GM18508 (cell line): ENCODE data around the gene ADARB2.
"Not testable (repeated sequence)": the region's sequence is repeated elsewhere in the genome, so short reads cannot be mapped to it uniquely, and the experiment has no call there.

Experiments
- ATAC-seq: cut with Tn5 transposase; IDR thresholded peaks from one replicate; pipeline ENCODE4 v1.9.1; 2021; ENCODE audit warnings: moderate number of reproducible peaks; ENCODE audit not compliant: insufficient read depth, unreplicated experiment

Gene ADARB2

DNA sequence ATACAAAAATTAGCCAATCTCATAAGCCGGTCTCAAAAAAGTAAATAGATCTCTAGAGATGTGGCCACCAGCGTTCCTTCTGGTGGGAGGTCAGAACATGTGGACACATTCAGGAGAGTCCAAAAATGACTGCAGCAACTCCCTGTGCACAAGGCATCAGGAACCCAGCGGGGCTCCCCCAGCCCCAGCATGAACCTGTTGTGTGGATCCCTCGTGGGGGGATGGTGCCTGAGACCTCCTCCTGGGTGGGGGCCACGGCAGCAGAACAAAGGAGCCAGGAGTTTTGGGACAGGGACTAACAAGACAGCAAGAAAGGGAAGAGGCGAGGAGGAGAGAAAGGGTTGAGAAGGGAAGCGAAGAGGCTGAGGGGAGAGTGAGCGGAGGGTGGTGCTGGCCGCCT, 559.4 kb downstream of the ADARB2 start:
- no peak for ATAC-seq

DNA sequence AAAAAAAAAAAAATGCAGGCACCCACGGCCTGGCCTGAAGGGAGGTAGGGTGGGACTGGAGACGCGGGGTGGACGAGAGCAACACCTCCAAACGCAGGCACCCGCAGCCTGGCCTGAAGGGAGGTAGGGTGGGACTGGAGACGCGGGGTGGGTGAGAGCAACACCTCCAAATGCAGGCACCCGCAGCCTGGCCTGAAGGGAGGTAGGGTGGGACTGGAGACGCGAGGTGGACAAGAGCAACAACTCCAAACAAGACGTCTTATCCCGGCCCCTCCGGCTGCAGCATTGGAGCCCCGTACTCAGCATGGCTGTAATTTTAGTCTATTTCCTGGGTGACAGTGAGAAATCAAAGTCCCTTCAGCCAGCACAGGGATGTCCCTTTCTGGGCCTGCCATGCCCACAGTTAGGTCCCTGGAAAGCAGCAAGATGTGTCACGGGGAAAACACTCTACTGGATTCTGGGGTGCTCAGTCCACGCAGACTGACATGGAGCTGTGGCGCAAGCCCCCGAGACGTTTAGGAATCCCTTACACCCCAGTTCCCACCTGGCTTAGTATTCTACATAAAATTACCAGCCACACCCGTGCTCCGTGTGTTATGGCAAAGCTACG, 561.3 kb downstream of the ADARB2 start:
- no peak for ATAC-seq

DNA sequence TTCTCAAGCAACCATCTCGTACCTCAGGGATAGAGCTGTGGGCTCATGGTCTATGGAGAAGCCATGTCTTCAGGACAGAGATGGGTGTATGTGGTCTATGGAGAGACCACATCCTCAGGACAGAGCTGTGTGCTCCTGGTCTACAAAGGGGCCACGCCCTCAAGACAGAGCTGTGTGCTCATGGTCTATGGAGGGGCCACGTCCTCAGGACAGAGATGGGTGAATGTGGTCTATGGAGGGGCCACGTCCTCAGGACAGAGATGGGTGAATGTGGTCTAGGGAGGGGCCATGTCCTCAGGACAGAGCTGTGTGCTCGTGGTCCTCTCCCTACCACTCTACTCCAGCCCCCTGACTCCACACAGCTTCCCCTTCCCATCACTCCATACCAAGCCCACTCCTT, 563.3 kb downstream of the ADARB2 start:
- ATAC-seq = no peak

DNA sequence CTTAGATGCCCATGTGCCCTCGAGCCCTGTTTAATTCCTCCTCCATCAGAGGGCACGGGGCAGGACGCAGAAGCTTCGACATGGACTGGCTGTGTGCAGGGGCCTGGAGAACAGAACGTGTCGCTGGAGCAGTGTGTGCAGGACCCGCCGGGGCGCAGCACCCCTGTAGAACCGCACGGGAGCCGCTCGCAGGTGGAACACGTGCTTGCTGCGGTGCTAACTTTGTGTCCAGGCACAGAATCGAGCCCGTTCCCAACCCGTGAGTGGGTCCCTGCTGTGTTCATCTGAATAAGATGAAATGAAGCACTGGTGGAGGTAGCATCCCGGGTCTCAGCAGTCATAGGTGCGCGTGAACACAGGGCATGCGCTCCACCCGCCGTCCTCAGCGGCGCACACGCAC, 564.2 kb downstream of the ADARB2 start:
- no peak for ATAC-seq

DNA sequence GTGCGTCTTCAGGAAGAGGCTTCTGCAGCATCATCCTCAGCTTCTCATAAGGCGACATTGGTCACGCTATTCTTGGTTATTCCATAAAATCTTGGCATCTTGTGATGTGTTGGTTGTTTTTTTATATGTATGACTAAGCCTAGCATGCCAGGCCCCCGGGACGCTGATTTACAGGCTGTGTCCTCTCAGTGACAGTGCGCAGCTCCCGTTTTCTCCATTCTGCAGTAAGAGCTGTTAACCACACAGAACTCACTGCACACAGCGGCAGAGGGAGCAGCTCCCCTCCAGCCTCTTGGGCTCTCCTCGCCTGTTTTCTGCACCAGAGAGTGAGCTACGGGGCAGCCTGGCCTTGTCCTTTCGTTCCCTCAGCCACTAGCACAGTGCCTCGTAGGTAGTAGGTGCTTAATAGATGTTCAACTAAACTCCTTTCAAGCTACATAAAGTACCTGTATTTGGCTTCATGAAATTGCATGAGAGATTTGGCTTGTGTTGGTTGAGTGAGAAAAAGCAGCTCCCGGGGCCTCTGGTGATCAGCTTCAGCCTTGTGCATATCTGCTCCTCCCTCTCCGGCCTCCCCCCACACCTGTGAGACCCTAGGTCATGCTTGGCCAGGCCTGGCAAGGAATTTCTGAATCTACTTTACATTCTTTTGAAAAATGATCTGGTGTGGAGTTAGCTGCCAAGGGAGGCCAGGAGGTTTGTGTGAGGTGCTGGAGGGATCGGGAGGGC, 564.9 kb downstream of the ADARB2 start:
- ATAC-seq = no peak

DNA sequence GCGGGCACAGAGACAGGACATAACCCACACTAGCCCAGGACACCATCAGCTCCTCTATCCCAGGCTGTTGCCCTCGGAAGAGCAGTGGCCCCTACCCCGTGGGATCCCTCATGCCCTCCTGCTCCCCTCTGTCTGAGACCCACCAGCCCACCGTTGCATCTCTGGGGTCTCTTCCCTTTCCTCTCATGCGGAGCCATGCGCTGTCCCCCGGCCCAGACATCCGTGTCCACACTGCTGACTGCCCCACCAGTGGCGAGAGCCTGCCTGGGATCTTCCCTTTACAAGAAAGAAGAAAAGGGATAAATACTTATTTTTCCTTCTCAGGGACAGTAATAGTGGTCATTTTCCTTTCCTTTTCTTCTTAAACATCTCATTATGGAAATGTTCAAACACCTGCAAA, 565.7 kb downstream of the ADARB2 start:
- no peak for ATAC-seq

DNA sequence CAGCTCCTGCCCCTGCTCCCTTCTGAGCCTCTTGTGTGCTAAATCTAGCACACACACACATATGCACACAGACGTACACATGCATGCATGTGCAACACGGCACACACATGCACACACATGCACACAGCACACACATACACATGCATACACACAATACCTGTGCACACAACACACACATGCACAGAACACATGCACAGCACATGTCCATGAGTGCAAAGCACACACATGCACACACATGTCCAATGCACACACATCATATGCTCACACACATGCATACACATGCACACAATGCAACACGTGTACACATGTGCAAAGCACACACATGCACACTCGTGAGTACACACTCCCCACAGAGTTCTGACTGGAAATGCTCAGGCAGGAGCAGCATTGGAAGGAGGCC, 566.1 kb downstream of the ADARB2 start:
- no peak for ATAC-seq

DNA sequence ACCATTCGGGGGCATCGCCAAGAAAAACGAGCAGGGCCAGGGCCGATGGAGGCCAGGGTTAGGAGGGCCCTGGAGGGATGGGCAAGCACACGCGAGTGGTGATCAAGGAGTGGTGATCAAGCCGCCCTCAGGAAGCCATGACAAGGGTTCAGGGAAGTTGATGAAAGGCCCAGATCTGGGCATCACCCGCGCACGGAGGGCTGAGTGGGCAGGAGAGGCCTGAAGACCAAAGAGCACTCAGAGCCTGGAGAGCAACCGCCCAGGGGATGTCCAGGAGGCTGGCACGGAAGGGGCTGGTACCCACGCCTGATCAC, 566.5 kb downstream of the ADARB2 start:
- no peak for ATAC-seq

DNA sequence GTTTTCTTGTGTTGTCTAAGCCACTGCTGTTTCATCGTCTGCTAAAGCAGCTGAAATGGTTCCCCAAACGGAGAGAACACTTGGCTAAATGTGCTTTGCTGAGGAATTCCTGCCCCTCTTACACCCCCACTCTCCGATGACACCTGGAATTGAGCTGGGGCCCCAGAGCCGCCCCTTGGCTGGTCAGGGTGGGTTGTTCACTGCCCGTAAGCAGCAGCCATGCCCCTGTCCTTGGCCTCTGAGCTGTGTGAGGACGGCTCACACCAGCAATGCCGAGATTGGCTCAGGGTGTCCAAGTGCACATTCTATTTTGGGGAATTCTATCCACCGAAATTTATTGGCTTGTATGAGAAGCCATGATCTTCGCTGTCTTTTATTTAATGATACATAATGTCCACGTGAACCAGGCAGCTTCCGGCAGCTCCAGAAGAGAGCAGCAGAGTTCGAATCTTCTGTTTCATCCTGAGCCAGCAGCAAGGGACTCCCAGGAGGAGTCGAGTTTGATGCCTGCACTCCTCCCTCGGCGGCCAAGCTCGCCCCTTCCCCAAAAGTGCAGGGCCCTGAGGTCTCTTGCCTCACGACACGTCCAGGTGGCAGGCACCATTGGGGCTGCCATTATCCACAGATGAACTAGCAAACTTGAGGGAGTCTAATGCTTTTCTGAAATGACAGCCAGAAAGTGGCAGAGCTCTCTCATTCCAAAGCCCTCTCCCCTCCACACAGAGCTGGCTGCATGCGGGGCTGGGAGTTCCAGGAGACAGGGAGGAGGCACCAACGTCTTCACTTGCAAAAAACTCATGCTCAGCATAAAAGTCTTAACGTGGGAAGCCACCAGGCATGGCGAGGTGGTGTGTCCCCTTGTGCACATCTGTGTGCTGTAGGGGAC, 567.1 kb downstream of the ADARB2 start:
- no peak for ATAC-seq

DNA sequence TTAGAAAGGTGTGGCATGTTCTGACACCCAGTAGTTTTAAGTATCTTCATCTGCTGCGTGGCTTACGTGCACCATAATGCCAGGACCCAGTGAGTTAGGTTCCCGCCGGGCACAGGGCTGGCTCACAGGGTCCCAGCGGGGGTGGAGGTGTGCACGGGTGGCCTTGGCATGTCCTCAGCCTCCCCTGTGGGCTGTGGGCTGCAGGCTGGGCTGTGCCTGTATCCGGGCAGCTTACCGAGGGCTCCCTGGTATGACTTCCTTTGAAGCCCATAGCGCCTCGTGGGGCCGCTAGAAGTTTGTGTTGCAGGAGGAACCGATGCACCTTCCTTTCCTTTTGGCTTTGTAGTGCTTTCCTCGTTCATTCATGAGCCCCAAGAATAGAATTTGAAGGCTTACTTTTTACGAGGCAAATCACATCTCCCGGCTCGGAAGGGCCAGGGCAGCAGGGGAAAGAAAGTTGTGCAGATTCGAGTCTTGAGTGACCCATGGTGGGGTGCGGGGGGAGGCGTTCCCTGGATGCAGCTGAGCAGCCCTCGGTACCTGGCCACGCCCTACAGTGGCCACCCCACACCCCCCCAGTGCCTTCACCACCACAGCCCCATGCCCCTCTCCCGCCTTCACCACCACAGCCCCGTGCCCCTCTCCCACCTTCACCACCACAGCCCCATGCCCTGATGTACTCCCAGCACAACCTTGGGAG, 568.0 kb downstream of the ADARB2 start:
- no peak for ATAC-seq

DNA sequence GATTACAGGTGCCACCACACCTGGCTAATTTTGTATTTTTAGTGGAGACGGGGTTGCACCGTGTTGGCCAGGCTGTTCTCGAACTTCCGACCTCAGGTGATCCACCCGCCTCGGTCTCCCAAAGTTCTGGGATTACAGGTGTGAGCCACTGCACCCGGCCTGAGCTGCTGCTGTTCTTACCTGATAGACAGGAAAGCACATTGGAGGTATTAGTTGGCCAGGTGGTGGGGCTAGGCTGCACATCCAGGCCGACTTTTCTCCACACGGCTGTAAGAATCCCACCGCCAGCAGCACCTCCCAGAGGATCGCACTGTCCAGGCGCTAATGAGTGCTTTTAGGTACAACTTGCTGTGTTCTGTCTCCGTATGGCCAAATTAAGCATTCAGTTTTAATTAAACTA, 568.6 kb downstream of the ADARB2 start:
- ATAC-seq = no peak

DNA sequence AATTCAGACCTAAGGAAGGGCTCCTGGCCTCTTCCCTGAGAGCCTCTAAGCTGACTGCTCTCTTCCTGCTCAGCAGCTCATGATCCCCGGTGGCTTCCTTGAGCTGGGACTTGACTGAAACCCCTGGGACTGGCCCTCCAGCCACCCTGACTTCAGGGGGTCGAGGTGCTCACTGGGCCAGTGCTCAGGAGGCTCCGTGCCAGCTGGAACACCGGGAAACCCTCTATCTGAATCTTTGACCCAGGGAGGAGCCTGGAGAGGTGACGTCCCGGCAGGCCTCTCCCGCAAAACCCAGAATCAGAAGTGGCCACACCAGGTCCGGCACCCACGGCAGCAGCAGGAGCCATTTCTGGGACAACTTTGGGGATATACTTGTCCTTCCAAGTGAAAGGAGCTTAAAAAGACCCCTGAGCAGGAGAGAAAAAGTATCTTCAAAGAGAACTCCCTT, 570.5 kb downstream of the ADARB2 start:
- no peak for ATAC-seq

DNA sequence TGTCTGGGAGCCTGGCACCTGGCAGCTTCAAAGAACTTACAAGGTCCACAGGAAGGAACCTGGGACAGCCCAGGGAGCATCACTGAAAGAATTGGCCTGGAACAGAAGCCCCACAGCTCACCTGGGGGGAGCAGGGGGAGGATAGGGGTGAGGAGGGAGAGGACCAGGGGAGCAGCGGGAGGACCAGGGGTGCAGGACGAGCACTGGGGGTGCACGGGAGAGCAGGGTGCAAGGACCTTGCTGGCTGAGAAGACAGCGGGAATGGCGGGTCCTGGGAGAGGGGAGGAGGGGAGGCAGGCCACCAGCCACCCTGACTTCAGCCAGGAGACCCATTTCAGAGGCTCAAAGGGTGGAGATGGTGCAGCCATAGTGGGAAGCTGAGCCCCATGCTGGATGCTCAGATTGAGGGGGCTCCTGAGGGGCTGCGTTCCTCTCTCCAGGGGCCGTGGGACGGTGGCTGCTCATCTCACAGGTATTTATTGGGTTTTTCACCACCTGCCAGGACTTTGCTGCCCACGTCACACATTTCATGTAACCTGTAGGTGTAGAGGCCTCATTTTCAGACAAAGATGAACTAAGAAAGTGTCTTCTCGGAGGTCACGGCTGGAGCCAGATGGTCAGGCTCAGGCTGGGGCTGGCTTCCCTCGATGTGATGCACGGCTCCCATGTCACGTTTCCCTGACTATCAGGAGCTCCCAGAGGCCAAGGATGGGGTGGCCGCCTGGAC, 571.1 kb downstream of the ADARB2 start:
- ATAC-seq = no peak

DNA sequence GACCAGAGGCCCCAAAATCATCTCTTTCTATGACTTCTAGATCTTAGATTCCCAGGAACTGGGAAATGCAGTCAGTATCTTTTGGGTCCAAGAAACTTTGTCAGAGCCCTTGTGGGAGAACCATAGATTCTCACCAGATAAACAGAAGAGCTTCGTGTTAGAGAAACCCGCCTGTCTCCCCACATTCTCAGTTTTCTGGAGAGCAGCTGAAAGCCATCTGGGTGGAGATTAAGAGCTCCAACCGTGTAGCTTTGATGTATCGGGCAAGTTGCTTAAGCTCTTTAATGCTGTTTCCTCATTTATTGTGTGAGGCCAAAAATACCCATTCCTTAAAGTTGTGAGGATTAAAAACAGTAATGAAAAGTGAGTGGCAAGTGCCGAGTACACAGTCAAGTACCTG, 573.5 kb downstream of the ADARB2 start:
- no peak for ATAC-seq

DNA sequence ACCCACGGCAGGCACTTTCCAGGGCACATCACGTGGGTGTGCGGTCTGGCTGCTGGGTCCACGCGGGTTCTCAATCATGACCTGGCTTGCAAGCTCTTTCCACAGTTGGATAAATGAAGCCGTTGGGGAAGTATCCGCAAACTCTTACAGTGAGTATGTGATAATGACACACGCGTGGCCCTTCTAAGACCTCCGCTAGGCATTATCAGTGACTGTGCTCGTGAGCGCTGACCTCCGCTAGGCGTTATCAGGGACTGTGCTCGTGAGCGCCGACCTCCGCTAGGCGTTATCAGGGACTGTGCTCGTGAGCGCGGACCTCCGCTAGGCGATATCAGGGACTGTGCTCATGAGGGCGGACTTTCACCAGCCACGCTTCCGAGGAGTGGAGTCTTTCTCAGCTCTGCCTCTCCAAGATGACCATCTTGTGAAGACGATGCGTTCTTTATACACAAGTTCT, 574.1 kb downstream of the ADARB2 start:
- ATAC-seq = no peak

DNA sequence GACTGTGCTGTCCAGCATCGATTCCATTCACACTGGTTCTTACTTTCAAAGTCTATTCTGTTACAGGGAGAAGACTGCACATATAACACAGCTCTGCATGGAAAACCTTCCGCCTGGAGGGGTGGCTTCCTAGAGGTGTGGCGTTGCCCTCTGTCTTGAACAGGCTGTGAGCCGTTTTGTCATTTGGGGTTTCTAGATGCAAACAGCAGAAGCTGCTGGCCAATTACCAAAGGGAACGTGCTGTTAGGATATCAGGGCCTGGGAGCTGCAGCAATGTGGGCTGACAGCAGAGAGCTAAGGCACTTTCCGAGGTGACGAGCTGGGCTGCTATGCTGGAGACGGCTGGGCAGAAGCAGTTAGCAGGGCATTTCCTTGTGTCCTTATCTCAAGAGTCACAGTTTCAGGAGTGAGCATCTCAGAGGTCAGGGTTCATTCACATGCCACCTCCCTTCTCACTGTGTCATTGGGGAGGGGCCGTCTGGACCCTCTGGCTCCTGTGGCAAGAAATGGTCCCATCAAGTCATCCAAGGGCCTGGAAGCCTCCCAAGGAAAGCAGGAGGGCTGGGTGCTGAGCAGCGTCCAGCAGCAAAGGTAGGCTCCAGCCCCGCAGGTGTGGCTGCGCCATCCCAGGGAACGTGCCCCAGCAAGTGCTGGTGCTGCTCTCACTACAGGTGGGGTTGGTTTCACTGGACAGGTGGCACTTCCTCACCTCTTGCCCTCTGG, 574.7 kb downstream of the ADARB2 start:
- no peak for ATAC-seq

DNA sequence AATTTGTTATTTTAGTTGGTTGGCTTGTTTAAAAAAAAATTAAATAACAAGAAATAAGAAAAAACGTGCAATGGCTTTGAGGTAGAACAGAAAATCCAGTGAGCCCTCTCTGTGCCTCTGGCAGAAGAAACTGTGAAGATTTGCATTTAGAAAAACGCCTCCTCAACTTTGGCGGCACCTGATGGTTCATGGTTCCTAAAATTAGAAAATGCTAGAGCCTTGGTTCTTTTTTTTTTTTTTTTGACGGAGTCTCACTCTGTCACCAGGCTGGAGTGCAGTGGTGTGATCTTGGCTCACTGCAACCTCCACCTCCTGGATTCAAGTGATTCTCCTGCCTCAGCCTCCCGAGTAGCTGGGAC, 576.0 kb downstream of the ADARB2 start:
- ATAC-seq = not testable (repeated sequence)

DNA sequence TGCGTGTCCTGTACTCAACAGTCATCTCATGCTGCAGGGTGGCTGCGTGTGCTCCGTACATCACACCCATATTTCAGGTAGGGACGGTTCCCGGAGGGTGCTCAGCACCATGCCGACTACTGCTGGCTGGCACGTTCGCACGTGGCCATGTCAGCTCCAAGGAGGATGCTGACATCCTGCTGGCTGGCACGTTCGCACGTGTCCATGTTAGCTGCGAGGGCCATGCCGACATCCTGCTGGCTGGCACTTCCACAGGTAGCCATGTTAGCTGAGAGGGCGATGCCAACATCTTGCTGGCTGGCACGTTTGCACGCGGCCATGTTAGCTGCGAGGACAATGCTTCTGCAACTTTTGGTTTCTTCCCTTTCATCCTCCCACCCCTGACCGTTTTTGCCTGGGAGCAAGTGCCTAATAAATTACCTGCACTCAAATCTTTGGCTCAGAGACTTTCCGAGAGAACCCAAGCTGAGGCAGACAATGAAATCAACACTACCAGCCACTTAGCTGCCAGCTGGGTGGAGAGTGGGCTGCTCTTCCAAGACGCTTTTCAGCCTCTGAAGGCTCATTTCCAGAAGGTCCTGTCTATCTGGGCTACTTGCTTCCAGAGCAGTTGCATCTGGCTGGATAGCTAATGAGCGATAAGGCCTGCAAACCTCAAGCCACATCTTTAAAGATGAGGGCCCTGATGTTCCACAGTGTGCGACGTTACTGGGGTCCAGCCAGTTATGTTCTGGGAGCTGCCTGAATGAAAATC, 576.6 kb downstream of the ADARB2 start:
- no peak for ATAC-seq
